Non-pigmented ciliary epithelial cell (primary cell): ENCODE data around the gene C11orf21.

Source experiments
- DNase-seq: peaks from one replicate; pipeline ENCODE4 v3.0.0-alpha.2; 2010; ENCODE audit warnings: low read depth

C11orf21 gene

GRCh38 chr11:2260491-2261364, 41.0 kb downstream of the C11orf21 start:
- DNase-seq: no peak

GRCh38 chr11:2259897-2260451, 41.7 kb downstream of the C11orf21 start:
- no peak for DNase-seq

DNA sequence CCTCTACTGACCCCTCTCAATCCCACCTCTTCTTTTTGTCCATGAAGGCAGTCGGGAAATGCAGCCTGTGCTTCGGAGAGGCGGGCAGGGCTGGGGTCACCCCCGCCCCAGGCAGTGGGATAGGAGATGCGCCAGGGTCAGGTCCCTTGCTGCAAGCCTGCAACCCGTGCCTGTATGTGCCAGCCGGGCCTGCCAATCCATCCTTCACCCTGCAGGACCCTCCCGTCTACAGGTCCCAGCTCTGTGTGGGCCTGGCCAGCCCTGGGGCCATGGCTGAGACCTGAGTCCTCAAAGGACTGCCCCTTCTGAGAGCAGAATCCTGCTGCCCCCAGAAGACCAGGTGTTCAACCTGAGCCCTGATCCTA, 42.3 kb downstream of the C11orf21 start:
- no peak for DNase-seq

DNA sequence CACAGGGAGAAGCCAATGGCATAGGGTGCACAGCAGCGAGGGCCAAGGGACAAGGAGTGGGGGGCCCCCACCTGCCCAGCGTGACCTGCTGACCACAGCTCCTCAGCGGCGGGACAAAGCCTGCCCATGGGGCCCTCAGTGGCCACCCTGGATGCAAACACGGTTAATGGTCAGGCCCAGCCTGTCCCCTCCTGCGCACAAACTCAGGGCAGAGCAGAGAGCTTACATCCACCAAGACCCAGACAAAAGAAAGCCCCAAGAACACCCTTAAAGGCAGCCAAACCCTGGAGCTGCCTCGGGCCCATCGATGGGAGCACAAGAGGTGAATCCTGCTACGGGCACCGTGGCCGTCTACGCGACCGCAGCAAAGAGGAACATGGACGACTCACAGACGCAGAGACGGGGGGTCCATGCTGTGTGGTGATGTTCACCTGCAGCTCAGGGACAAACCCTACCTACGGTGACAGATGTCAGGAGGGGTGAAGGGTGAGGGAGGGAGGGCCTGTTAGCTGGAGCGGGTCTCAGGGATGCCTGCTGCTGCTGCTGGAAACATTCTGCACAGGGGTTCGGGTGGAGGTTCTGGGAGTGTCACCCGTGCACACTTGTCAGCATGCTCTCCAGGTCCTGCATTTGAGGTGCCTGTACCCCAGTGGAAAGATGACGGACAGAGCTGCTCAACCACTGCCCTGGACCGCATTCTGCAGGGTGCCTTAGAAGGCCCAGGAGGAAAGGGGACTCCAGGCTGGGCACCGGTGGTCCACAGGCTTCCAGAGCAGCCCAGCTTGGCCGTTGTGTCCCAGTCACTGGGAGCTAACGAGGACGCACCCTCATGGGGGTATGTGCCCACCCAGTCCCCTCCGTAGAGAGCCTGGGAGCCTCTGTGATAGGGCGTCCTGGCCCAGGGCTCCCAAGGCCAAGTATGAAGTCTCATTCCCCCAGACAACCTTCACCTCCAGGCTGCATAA, 42.9 kb downstream of the C11orf21 start:
- no peak for DNase-seq

DNA sequence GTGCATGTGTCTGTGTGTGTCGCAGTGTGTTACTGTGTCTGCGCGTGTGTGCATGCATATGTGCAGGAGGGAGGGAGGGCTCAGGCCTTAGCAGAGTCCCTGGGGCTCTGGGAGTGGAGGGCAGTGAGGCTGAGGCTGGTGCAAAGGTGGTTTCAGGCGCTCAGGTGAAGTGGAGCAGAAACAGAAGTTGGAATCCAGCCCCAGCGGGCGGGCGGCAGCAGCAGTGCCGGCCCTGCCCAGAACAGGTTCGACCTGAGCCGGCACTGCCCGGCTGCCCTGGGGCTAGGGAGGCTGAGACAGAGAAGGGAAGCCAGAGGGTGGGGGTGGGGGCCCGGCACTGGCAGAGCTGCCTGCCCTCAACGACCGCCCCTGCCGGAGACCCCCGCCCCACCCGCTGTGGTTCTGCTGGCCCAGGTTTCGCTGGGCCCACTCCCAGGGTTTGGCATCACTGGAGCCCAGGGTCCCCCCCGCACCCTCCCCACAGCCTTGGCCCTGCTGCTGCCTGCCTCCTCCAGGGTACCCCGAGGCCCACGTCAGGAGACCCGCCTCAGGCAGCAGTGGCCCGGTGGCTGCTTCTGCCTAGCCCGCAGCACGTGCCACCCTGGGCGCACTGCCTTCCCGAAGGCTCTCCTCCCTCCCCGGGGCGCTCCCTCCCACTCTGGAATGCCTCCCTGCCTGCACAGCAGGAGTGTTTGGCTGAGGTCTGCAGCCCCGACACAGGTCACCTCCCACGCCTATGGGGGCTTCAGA, 44.6 kb downstream of the C11orf21 start:
- DNase-seq: no peak

DNA sequence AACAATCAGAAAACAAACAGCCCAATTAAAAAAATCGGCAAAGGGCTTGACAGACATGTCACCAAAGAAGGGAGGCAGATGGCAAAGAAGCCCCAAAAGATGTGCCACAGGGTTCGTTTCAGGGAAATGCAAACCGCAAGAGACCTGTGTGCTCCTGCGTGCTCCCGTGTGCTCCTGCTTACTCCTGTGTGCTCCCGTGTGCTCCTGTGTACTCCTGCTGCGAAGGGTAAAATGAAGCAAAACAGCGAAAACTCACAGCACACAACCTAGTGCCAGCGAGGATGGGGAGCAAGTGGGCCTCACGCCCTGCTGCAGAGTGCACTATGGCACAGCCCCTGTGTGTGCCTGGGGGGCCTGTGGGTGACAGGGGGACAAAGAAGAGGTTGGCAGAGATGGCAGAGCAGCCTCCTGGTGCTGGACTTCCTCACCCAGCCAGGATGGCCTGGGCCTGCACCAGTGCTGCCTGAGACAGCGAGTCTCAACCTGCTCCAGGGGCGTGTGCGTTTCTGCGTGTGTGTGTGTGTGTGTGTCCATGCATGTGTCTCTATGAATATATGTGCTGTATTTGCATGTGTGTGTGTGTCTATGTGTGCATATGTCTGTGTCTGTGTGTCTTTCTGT, 45.3 kb downstream of the C11orf21 start:
- DNase-seq: no peak

GRCh38 chr11:2252018-2252417, 49.7 kb downstream of the C11orf21 start:
- no peak for DNase-seq

- no peak for DNase-seq
These were observed 50.6 kb downstream of the C11orf21 start for GRCh38 chr11:2251138-2251537.

DNA sequence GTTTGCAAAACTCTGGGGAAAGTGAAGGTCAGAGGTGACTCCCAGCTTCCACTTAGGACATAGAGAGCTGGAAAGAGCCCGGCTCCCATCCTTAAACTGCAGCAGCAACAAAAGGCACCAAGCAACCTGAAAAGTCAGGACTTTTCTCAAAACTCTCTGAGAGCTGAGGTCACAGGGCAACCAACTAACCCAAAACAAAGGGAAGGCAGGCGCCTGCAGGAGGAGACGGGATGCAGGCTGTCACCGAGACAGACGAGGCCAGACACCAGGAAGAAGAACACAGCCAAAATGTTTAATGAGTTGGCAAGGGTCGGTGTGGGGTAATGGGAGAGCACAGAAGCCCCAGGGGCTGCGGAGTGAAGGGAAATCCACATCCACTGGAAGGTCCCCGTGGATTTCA, 51.2 kb downstream of the C11orf21 start:
- DNase-seq: no peak

DNA sequence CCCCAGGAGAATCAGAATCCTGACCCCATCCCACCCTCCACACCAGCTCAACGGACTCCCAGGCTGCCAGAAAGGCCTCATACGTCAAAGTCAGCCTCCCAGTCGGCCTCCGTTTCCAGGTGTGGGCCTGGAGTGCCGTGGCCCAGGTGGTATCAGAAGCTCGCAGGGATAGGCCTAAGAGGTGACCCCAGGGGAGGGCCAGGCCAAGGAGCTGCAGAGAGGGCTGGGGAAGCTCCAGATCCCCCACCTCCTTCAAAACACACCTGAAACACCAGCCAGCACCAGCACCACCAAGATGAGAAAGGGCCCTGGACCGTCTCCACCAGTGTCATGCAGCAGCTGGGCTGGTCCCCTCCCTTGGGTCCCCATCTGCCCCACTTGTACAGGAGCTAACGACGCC, 51.7 kb downstream of the C11orf21 start:
- DNase-seq: no peak

DNA sequence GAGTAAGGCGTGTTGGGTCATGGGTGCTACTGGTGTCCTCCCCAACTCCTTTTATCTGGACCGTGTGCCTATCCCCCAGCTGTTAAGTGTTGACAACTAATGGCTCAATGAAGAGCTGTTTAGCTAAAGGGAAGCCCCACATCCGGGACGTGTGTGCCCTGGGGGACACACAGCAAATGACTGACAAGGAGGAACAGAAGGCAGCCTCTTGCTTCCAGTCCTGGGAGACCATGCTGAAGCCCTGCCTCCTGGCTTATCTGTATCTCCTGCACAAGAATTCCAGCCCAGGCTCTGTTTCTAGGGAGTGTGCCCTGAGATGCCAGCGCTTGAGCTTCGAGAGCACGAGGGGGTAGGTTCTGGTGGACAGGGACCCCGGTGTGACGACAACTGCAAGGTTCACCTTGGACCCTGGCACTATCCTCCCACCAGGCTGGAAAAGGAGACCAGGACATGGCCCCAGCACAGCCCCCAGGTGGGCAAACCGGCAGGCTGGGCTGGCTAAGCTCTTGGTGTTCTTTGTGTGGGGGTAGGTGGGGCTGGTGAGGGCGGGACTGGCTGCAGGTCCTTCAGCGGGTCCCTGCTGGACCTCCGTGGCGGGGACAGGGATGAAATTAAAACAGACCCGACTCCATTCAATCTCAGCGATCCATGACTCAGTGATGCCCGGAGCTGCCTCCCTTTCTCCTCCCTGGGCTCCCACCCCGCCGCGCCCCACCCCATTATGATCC, 52.4 kb downstream of the C11orf21 start:
- DNase-seq: no peak

GRCh38 chr11:2248762-2249161, 53.0 kb downstream of the C11orf21 start:
- no peak for DNase-seq

GRCh38 chr11:2248242-2248641, 53.5 kb downstream of the C11orf21 start:
- DNase-seq: no peak

DNA sequence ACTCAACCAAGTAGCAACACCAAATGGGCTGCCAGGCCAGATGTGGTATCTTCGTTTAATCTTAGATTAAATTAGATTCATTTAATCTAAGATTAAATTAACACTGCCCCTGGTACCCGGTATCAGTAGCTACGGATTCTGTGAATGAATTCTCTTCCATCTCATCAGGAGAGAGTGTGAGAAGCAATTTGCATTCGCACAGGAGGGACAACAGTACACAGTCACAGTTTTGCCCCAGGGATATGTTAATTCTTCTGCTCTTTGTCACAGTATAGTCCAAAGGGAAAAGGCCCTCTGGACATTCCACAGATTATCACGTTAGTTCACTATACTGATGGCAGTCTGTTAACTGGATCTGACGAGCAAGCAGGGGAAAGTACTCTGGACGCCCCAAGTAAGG, 54.2 kb downstream of the C11orf21 start:
- no peak for DNase-seq
